ENCODE measurements around the gene PACS2.

- TF ChIP-seq CTCF (IDR thresholded peaks at IDR 0.05) (no peak), EZH2 (IDR thresholded peaks at IDR 0.05; ENCODE audit: borderline replicate concordance, insufficient read depth, low read depth, low read length, poor library complexity, severe bottlenecking) (no peak)
Observed at GRCh38 chr14:105421723-105422615, 107.4 kb downstream of the PACS2 start.
